GM23248 (cell line): ENCODE results near the gene SEC23IP.

Experiments
- EZH2 ChIP-seq: fragments of 200-600 bp; sonication (generic); IDR thresholded peaks from 2 replicates; pipeline ENCODE4 v1.6.1; 2018; ENCODE audit warnings: antibody characterized with exemption, mild to moderate bottlenecking; ENCODE audit not compliant: insufficient read depth, poor library complexity, severe bottlenecking
- EZH2phosphoT487 ChIP-seq: fragments of 200-600 bp; sonication (generic); IDR thresholded peaks from 2 replicates; pipeline ENCODE4 v1.6.1; 2018; ENCODE audit warnings: antibody characterized with exemption, moderate library complexity, mild to moderate bottlenecking, low read depth; ENCODE audit not compliant: insufficient read depth

DNA sequence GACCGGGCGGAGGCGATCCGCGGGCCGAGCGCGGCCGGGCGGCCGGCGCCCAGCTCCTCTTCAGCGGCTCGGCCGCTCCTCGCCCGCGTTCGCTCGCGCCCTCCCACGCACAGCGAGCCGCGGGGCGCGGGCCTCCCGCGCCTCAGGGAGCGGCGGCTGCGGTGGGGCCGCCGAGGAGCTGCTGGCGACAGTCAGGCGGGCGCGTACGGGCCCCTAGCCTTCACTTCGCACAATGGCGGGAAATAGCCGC, 20.0 kb upstream of the SEC23IP start, which contains the start of gene MCMBP:
- TF ChIP-seq EZH2phosphoT487: no peak
- TF ChIP-seq EZH2: no peak
